Kidney (tissue), 14 donors: ENCODE measurements around the gene ST3GAL3. TPM values are rescaled to one million over a fixed set of nuclear protein-coding genes. Genes with fewer than 3 reads are reported as not detected.

ENCODE experiments used
- DNase-seq, 5 donors: peaks; one replicate each; pipeline ENCODE4 v3.0.0-alpha.2; 2013 to 2020
- FAIRE-seq: peaks from 2 replicates; lab custom pipeline; 2012; peaks lifted over from hg19 to GRCh38; lab: Jason Lieb, UNC
- H3K27ac ChIP-seq, 2 donors: one replicate each; pipeline ENCODE4 v1.7.0; 2013; ENCODE audit warnings: low read depth in 2 of 2, low read length in 2 of 2, inconsistent platforms in 1 of 2
- H3K27me3 ChIP-seq: one replicate; pipeline ENCODE4 v1.7.1; 2013; ENCODE audit warnings: low read length, inconsistent platforms; ENCODE audit not compliant: control insufficient read depth, insufficient read depth
- H3K36me3 ChIP-seq, 3 donors: one replicate each; pipeline versions ENCODE4 v1.7.0 to v1.7.1; 2013; ENCODE audit warnings: low read length in 3 of 3, control low read depth in 1 of 3, inconsistent platforms in 1 of 3; ENCODE audit not compliant: insufficient read depth in 3 of 3, control insufficient read depth in 2 of 3
- H3K4me1 ChIP-seq, 3 donors: one replicate each; pipeline versions ENCODE4 v1.7.0 to v1.7.1; 2013; ENCODE audit warnings: low read length in 3 of 3, inconsistent platforms in 1 of 3, low read depth in 1 of 3; ENCODE audit not compliant: control insufficient read depth in 2 of 3, insufficient read depth in 2 of 3
- H3K4me3 ChIP-seq, 3 donors: one replicate each; pipeline versions ENCODE4 v1.7.0 to v1.8.1; 2013; ENCODE audit warnings: low read length in 3 of 3, control low read depth in 1 of 3, inconsistent platforms in 1 of 3
- H3K9ac ChIP-seq, 3 donors: one replicate each; pipeline versions ENCODE4 v1.7.0 to v1.7.1; 2013; ENCODE audit warnings: low read length in 3 of 3, control low read depth in 1 of 3, inconsistent platforms in 1 of 3
- H3K9me3 ChIP-seq, 3 donors: one replicate each; pipeline versions ENCODE4 v1.7.0 to v1.7.1; 2013; ENCODE audit warnings: low read length in 3 of 3, control low read depth in 1 of 3, inconsistent platforms in 1 of 3; ENCODE audit not compliant: control insufficient read depth in 2 of 3, insufficient read depth in 1 of 3
- CTCF ChIP-seq: IDR thresholded peaks from 3 replicates; pipeline ENCODE4 v1.5.1; 2012; ENCODE audit warnings: mild to moderate bottlenecking, moderate library complexity, borderline replicate concordance; ENCODE audit not compliant: insufficient read depth; ENCODE audit errors: extremely low read depth
- intact Hi-C: fragments of 100-400 bp; cut with DNase I; formaldehyde crosslinking; loops from one replicate; pipeline ENCODE4 v1.11.1; 2022
- polyA plus RNA-seq: library from polyadenylated mRNA; stranded (reverse); fragments of 350-450 nt; fragmentation: Illumina TruSeq; extraction: RNeasy Lipid Tissue Mini Kit (QIAGEN cat#74804); gene quantifications from one replicate; pipeline ENCODE4 v1.2.3, GENCODE V29; 2014; ENCODE audit warnings: low read depth, low replicate concordance; ENCODE audit not compliant: insufficient read depth
- total RNA-seq: library from RNA; stranded (reverse); fragmentation: NEBNext Ultra II Directional; extraction: Animal tissue kit (Norgen Biotek cat#: 25700); gene quantifications from one replicate; pipeline ENCODE4 v1.2.1, GENCODE V29; 2021
- donor health status: control.
- donor health status: control.
- donor health status: control.
- donor health status: control.
- donor health status: control.
- donor health status: DM: yes; HTN: yes; CAD: no.
- donor health status: Normal renal cell carcinoma (clear cell type).

ST3GAL3 gene
- total and polyA plus RNA-seq, 2 donors from 2014 or later, result 15.3 to 21.3 TPM

GRCh38 chr1:43786201-43786958, 79.0 kb downstream of the ST3GAL3 start:
- Histone ChIP-seq H3K27me3 (no peaks in the 10 kb centered on the region), H3K27ac (no peak overlapping the region), H3K4me3 (no peak overlapping the region), H3K36me3 (no peaks in the 10 kb centered on the region), H3K9ac (no peak overlapping the region), H3K9me3 (no peaks in the 10 kb centered on the region), H3K4me1 (peaks cover 0 to 3% (median 2%) of the 10 kb centered on the region in 3 donors)
- no peak for TF ChIP-seq CTCF
- intact Hi-C loops, result no loop called here
- FAIRE-seq (no peak), DNase-seq (no peak)

GRCh38 chr1:43786960-43787359, 79.6 kb downstream of the ST3GAL3 start:
- H3K9me3 ChIP-seq, result no peaks in the 10 kb centered on the region
- H3K9ac ChIP-seq, result no peak overlapping the region
- H3K27ac ChIP-seq, result no peak overlapping the region
- DNase-seq (peak in 2 of 5 donors; percentile 25 to 50), FAIRE-seq (no peak)
- TF ChIP-seq CTCF, result no peak
- H3K36me3 ChIP-seq, result no peaks in the 10 kb centered on the region
- intact Hi-C loops, result no loop called here
- H3K4me3 ChIP-seq, result no peak overlapping the region
- no peaks in the 10 kb centered on the region for H3K27me3 ChIP-seq
- peaks cover 0 to 3% (median 2%) of the 10 kb centered on the region in 3 donors for H3K4me1 ChIP-seq

- Histone ChIP-seq H3K9ac (no peak overlapping the region), H3K27me3 (no peaks in the 10 kb centered on the region), H3K4me1 (peaks cover 0 to 2% (median 0%) of the 10 kb centered on the region in 3 donors), H3K36me3 (no peaks in the 10 kb centered on the region), H3K27ac (no peak overlapping the region), H3K9me3 (no peaks in the 10 kb centered on the region), H3K4me3 (no peak overlapping the region)
- DNase-seq (no peak), FAIRE-seq (no peak)
- intact Hi-C loops, result no loop called here
- no peak for TF ChIP-seq CTCF
These were observed 82.5 kb downstream of the ST3GAL3 start for GRCh38 chr1:43789604-43790550.
